Hepatocyte (in vitro differentiated cells): Measurements from ENCODE around the gene C1orf141. TPM values are rescaled to one million over a fixed set of nuclear protein-coding genes. Genes with fewer than 3 reads are reported as not detected.

ENCODE experiments used
- DNase-seq: peaks from one replicate; pipeline ENCODE4 v3.0.0-alpha.2; 2016; ENCODE audit warnings: low spot score
- H2AFZ ChIP-seq: fragments of 200-600 bp; sonication (generic); 2 replicates; pipeline ENCODE4 v1.6.0; 2016; ENCODE audit warnings: antibody characterized with exemption, mild to moderate bottlenecking
- H3K27ac ChIP-seq: fragments of 200-600 bp; sonication (generic); 2 replicates; pipeline ENCODE4 v1.5.1; 2016; ENCODE audit warnings: mild to moderate bottlenecking
- H3K27me3 ChIP-seq: fragments of 200-600 bp; sonication (generic); 2 replicates; pipeline ENCODE4 v1.6.1; 2016
- H3K36me3 ChIP-seq: fragments of 200-600 bp; sonication (generic); replicated peaks from 2 replicates; pipeline ENCODE4 v1.5.1; 2016; ENCODE audit warnings: low read depth; ENCODE audit not compliant: insufficient read depth
- H3K4me1 ChIP-seq: fragments of 200-600 bp; sonication (generic); 2 replicates; pipeline ENCODE4 v1.5.1; 2016; ENCODE audit warnings: mild to moderate bottlenecking, moderate library complexity; ENCODE audit not compliant: insufficient read depth
- H3K4me2 ChIP-seq: fragments of 200-600 bp; sonication (generic); 2 replicates; pipeline ENCODE4 v1.6.0; 2016
- H3K4me3 ChIP-seq: fragments of 200-600 bp; sonication (generic); 2 replicates; pipeline ENCODE4 v1.5.1; 2016; ENCODE audit warnings: mild to moderate bottlenecking
- H3K79me2 ChIP-seq: fragments of 200-600 bp; sonication (generic); 2 replicates; pipeline ENCODE4 v1.6.0; 2017; ENCODE audit warnings: mild to moderate bottlenecking
- H3K9me2 ChIP-seq: fragments of 200-600 bp; sonication (generic); replicated peaks from 2 replicates; pipeline ENCODE4 v1.6.0; 2017; ENCODE audit warnings: mild to moderate bottlenecking; ENCODE audit not compliant: insufficient read depth
- H3K9me3 ChIP-seq: fragments of 200-600 bp; sonication (generic); 2 replicates; pipeline ENCODE4 v1.5.1; 2016; ENCODE audit warnings: low read depth, mild to moderate bottlenecking
- H4K20me1 ChIP-seq: fragments of 200-600 bp; sonication (generic); 2 replicates; pipeline ENCODE4 v1.6.0; 2016; ENCODE audit warnings: mild to moderate bottlenecking; ENCODE audit not compliant: insufficient read depth, poor library complexity, severe bottlenecking
- EZH2 ChIP-seq: fragments of 200-600 bp; sonication (generic); IDR thresholded peaks from 2 replicates; pipeline ENCODE4 v1.6.1; 2016; ENCODE audit warnings: antibody characterized with exemption, mild to moderate bottlenecking, borderline replicate concordance
- EZH2phosphoT487 ChIP-seq: fragments of 200-600 bp; sonication (generic); IDR thresholded peaks from one replicate; pipeline ENCODE4 v1.6.1; 2018; ENCODE audit warnings: antibody characterized with exemption, mild to moderate bottlenecking, low read depth, moderate library complexity; ENCODE audit not compliant: unreplicated experiment, severe bottlenecking
- WGBS: methylation state at CpG from one replicate; pipeline ENCODE4 v1.1.6; 2016; ENCODE audit warnings: low lambda C conversion rate; ENCODE audit errors: missing lambda C conversion rate; 5-methylcytosine and 5-hydroxymethylcytosine counted together
- polyA plus RNA-seq: library from polyadenylated mRNA; unstranded; fragments of >200 nt; fragmentation: Nextera tagmentation; extraction: Ambion mirVana; gene quantifications from 2 replicates; pipeline ENCODE4 v1.2.1, GENCODE V29; 2016
- total RNA-seq: library from RNA; depleted of rRNA; stranded (reverse); fragments of >200 nt; gene quantifications from 2 replicates; pipeline ENCODE4 v1.2.3, GENCODE V29; 2014
- TF ChIP-seq, protein P1 (sequence below): fragments of 200-600 bp; sonication (generic); IDR thresholded peaks from 2 replicates; pipeline ENCODE4 v1.5.1; 2016; ENCODE audit warnings: antibody characterized with exemption, mild to moderate bottlenecking; ENCODE audit not compliant: poor library complexity

Gene C1orf141
- total and polyA plus RNA-seq, 2 experiments from 2014 or later: not detected

DNA sequence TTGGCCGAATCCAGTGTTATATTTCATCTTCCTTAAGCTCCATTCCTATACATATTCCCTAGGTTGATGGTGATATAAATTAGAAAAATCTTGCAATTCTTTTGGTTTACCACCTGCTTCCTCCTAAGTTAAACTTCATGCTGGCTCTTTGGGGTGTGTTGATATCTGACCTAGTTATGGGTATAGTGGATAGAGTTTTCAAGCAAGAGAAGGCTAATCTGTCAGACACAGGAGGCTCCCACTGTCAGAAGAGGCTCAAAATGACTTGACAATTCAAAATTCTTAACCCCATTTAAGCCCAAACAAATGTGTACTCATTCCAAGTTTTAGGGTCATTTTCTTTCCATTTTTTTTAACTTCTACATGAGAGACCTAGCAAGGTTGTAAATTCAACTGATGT is 72.4 kb downstream of the C1orf141 start:
- DNase-seq: no peak
- WGBS: 90% methylated on average over 1 of the region's 1 CpG
- Histone ChIP-seq H3K4me2 (no peak overlapping the region), H3K79me2 (no peaks in the 10 kb centered on the region), H3K27ac (no peak overlapping the region), H3K9me2 (no peaks in the 10 kb centered on the region), H3K4me3 (no peak overlapping the region), H3K27me3 (no peaks in the 10 kb centered on the region), H2AFZ (no peak overlapping the region), H4K20me1 (no peaks in the 10 kb centered on the region), H3K36me3 (no peaks in the 10 kb centered on the region), H3K4me1 (peaks cover 10% of the 10 kb centered on the region), H3K9me3 (no peaks in the 10 kb centered on the region)
- TF ChIP-seq EZH2phosphoT487: no peak
- TF ChIP-seq, protein P1, sequence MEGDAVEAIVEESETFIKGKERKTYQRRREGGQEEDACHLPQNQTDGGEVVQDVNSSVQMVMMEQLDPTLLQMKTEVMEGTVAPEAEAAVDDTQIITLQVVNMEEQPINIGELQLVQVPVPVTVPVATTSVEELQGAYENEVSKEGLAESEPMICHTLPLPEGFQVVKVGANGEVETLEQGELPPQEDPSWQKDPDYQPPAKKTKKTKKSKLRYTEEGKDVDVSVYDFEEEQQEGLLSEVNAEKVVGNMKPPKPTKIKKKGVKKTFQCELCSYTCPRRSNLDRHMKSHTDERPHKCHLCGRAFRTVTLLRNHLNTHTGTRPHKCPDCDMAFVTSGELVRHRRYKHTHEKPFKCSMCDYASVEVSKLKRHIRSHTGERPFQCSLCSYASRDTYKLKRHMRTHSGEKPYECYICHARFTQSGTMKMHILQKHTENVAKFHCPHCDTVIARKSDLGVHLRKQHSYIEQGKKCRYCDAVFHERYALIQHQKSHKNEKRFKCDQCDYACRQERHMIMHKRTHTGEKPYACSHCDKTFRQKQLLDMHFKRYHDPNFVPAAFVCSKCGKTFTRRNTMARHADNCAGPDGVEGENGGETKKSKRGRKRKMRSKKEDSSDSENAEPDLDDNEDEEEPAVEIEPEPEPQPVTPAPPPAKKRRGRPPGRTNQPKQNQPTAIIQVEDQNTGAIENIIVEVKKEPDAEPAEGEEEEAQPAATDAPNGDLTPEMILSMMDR: no peak
- no peak for TF ChIP-seq EZH2

DNA sequence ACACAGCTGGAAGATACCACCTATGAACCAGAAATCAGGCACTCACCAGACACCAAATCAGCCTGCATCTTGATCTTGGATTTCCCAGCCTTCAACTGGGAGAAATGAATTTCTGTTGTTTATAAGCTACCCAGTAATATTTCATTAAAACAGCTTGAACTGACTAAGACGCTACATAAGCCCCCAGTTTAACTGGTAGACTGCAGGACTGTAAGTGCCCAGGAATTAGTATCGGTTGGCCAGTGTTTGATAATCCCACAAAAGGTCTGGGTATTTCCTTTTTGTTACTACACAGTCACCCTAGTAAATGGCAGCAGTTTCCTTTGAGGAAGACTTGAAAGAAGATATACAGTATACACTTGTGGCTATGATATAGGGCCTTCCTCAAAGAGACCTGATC is 73.5 kb downstream of the C1orf141 start:
- no peak for DNase-seq
- H3K36me3 ChIP-seq: no peaks in the 10 kb centered on the region
- peak overlapping the region; percentile 81 for H3K27ac ChIP-seq
- no peaks in the 10 kb centered on the region for H3K27me3 ChIP-seq
- no peak overlapping the region for H2AFZ ChIP-seq
- 80% methylated on average over 2 of the region's 2 CpGs for WGBS
- H3K9me2 ChIP-seq: no peaks in the 10 kb centered on the region
- TF ChIP-seq, protein P1: no peak
- TF ChIP-seq EZH2: no peak
- no peak for TF ChIP-seq EZH2phosphoT487
- no peak overlapping the region for H3K4me2 ChIP-seq
- no peaks in the 10 kb centered on the region for H4K20me1 ChIP-seq
- no peak overlapping the region for H3K4me3 ChIP-seq
- no peaks in the 10 kb centered on the region for H3K79me2 ChIP-seq
- peaks cover 10% of the 10 kb centered on the region for H3K4me1 ChIP-seq
- no peaks in the 10 kb centered on the region for H3K9me3 ChIP-seq

DNA sequence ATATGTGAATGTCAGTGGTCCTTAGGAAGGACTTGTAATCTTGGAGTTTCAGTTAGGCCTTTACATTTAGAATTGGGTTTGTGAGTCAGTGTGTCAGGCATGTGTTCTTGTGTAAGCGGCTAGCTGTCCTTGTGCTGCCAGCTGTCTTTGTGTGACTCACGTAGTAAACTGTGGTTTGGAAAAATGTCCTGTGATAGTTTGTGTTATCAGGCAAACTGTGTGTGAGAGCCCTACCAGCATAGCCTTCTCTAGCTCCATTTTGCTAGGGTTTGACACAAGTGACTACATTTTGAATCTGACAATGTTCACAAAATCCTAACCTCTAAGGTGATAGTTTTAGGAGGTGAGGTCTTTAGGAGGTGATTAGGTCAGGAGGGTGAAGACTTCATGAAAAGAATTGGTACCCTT is 74.0 kb downstream of the C1orf141 start:
- H3K27ac ChIP-seq: peak overlapping the region; percentile 81
- no peak overlapping the region for H3K4me2 ChIP-seq
- no peaks in the 10 kb centered on the region for H3K9me2 ChIP-seq
- peak; percentile 68 for DNase-seq
- H3K27me3 ChIP-seq: no peaks in the 10 kb centered on the region
- no peak overlapping the region for H2AFZ ChIP-seq
- no peaks in the 10 kb centered on the region for H3K79me2 ChIP-seq
- TF ChIP-seq, protein P1: no peak
- no peak for TF ChIP-seq EZH2phosphoT487
- no peak for TF ChIP-seq EZH2
- H3K4me3 ChIP-seq: no peak overlapping the region
- H3K36me3 ChIP-seq: no peaks in the 10 kb centered on the region
- H3K9me3 ChIP-seq: no peaks in the 10 kb centered on the region
- peaks cover 10% of the 10 kb centered on the region for H3K4me1 ChIP-seq
- WGBS: 38% methylated on average over 2 of the region's 2 CpGs
- H4K20me1 ChIP-seq: no peaks in the 10 kb centered on the region

DNA sequence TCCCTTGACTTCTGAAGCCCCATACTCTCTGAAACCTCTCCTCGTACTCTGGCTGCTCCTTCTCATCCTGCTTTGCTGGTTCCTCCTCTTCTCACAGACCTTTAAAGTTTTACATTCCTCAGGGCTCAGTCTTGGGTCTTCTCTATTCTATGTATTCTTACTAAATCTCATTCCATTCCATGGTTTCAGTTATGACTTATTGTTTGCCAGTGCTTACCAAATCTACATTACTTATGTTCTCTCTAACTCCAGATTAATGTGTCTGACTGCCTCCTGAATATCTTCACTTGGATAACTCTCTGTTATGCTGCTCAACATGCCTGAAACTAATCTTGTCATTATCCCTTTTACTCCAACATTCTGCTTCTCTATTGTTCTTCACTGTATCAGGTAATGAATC is 75.4 kb downstream of the C1orf141 start:
- Histone ChIP-seq H3K9me2 (no peaks in the 10 kb centered on the region), H3K4me3 (no peak overlapping the region), H4K20me1 (no peaks in the 10 kb centered on the region), H3K27me3 (no peaks in the 10 kb centered on the region), H3K4me2 (no peak overlapping the region), H3K9me3 (no peaks in the 10 kb centered on the region), H3K4me1 (peaks cover 10% of the 10 kb centered on the region), H2AFZ (no peak overlapping the region), H3K79me2 (no peaks in the 10 kb centered on the region), H3K36me3 (no peaks in the 10 kb centered on the region), H3K27ac (no peak overlapping the region)
- DNase-seq: no peak
- WGBS: 91% methylated on average over 1 of the region's 1 CpG
- TF ChIP-seq, protein P1: no peak
- TF ChIP-seq EZH2phosphoT487: no peak
- TF ChIP-seq EZH2: no peak
